ENCODE measurements around the gene CHRD.
"Not testable (repeated sequence)": the region's sequence is repeated elsewhere in the genome, so short reads cannot be mapped to it uniquely, and the experiment has no call there.

Gene CHRD

GRCh38 chr3:184428561-184429175 is 48.8 kb downstream of the CHRD start:
- no peak for DNase-seq

- DNase-seq, result no peak
These were observed 49.9 kb downstream of the CHRD start for GRCh38 chr3:184429786-184430185.

- DNase-seq, result no peak
These were observed 51.1 kb downstream of the CHRD start for GRCh38 chr3:184430940-184431339.

GRCh38 chr3:184433178-184433577 is 53.3 kb downstream of the CHRD start:
- not testable (repeated sequence) for DNase-seq

GRCh38 chr3:184439096-184439495 is 59.2 kb downstream of the CHRD start:
- DNase-seq, result no peak

Measured in activated naive CD4-positive, alpha-beta T cell treated with anti-CD3 and anti-CD28 coated beads, Interleukin-2, amount 50 U/mL, for 16 hours (primary cell).